Measurements from ENCODE around the gene GPHN. TPM values are rescaled to one million over a fixed set of nuclear protein-coding genes. Genes with fewer than 3 reads are reported as not detected.
"Not testable (repeated sequence)": the region's sequence is repeated elsewhere in the genome, so short reads cannot be mapped to it uniquely, and the experiment has no call there.

Gene GPHN
- total RNA-seq, 6 experiments from 2014 or later, result 21.2 to 81.7 (median 40.2) TPM

- DNase-seq (no peak), ATAC-seq (no peak)
- Histone ChIP-seq H3K27ac (no peak overlapping the region), H3K27me3 (no peaks in the 10 kb centered on the region), H3K9me3 (peaks cover 0 to 7% (median 0%) of the 10 kb centered on the region in 4 donors), H3K36me3 (no peaks in the 10 kb centered on the region), H3K4me1 (peaks cover 0 to 6% (median 0%) of the 10 kb centered on the region in 4 donors), H3K4me3 (no peak overlapping the region)
- 22% methylated on average over 1 of the region's 1 CpG for WGBS (ENCODE audit: insufficient coverage, low coverage, low lambda C conversion rate, missing lambda C conversion rate)
- intact Hi-C loops (cut with DNase I), result no loop called here
- TF ChIP-seq, protein P1, sequence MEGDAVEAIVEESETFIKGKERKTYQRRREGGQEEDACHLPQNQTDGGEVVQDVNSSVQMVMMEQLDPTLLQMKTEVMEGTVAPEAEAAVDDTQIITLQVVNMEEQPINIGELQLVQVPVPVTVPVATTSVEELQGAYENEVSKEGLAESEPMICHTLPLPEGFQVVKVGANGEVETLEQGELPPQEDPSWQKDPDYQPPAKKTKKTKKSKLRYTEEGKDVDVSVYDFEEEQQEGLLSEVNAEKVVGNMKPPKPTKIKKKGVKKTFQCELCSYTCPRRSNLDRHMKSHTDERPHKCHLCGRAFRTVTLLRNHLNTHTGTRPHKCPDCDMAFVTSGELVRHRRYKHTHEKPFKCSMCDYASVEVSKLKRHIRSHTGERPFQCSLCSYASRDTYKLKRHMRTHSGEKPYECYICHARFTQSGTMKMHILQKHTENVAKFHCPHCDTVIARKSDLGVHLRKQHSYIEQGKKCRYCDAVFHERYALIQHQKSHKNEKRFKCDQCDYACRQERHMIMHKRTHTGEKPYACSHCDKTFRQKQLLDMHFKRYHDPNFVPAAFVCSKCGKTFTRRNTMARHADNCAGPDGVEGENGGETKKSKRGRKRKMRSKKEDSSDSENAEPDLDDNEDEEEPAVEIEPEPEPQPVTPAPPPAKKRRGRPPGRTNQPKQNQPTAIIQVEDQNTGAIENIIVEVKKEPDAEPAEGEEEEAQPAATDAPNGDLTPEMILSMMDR (IDR thresholded peaks at IDR 0.05), result no peak
- no peak for TF ChIP-seq POLR2A (IDR thresholded peaks at IDR 0.05)
Observed at GRCh38 chr14:66572826-66573225, 64.9 kb downstream of the GPHN start.

- no peak for ATAC-seq
- WGBS (ENCODE audit: insufficient coverage, low coverage, low lambda C conversion rate, missing lambda C conversion rate), result 87% methylated on average over 2 of the region's 2 CpGs
Observed at GRCh38 chr14:66575014-66575413, 67.1 kb downstream of the GPHN start.

GRCh38 chr14:66575939-66576338 is 68.0 kb downstream of the GPHN start:
- DNase-seq (no peak), ATAC-seq (peak in 2 of 4 donors; percentile 21 to 46)
- intact Hi-C loops (cut with DNase I), result no loop called here
- Histone ChIP-seq H3K4me3 (no peak overlapping the region), H3K27ac (no peak overlapping the region), H3K27me3 (no peaks in the 10 kb centered on the region), H3K9me3 (peaks cover 0 to 7% (median 0%) of the 10 kb centered on the region in 4 donors), H3K36me3 (no peaks in the 10 kb centered on the region), H3K4me1 (peaks cover 0 to 6% (median 0%) of the 10 kb centered on the region in 4 donors)
- WGBS (ENCODE audit: insufficient coverage, low coverage, low lambda C conversion rate, missing lambda C conversion rate), result no CpG with 5 or more reads among the region's 1 CpG
- TF ChIP-seq POLR2A (IDR thresholded peaks at IDR 0.05), result no peak
- TF ChIP-seq, protein P1 (IDR thresholded peaks at IDR 0.05), result no peak

More at GRCh38 chr14:66575014-66575413, 67.1 kb downstream of the GPHN start:
- no peak for DNase-seq
- Histone ChIP-seq H3K4me3 (no peak overlapping the region), H3K4me1 (peaks cover 0 to 6% (median 0%) of the 10 kb centered on the region in 4 donors), H3K9me3 (peaks cover 0 to 7% (median 0%) of the 10 kb centered on the region in 4 donors), H3K27ac (no peak overlapping the region), H3K36me3 (no peaks in the 10 kb centered on the region), H3K27me3 (no peaks in the 10 kb centered on the region)
- TF ChIP-seq, protein P1 (IDR thresholded peaks at IDR 0.05), result no peak
- TF ChIP-seq POLR2A (IDR thresholded peaks at IDR 0.05), result no peak
- intact Hi-C loops (cut with DNase I), result no loop called here

GRCh38 chr14:66587753-66588152 is 79.8 kb downstream of the GPHN start:
- H3K4me3 ChIP-seq; H3K27me3 ChIP-seq; H3K4me1 ChIP-seq; DNase-seq; intact Hi-C loops (cut with DNase I); H3K36me3 ChIP-seq; H3K27ac ChIP-seq; H3K9me3 ChIP-seq; ATAC-seq: not testable (repeated sequence)
- 100% methylated on average over 1 of the region's 6 CpGs for WGBS (ENCODE audit: insufficient coverage, low coverage, low lambda C conversion rate, missing lambda C conversion rate)

DNA sequence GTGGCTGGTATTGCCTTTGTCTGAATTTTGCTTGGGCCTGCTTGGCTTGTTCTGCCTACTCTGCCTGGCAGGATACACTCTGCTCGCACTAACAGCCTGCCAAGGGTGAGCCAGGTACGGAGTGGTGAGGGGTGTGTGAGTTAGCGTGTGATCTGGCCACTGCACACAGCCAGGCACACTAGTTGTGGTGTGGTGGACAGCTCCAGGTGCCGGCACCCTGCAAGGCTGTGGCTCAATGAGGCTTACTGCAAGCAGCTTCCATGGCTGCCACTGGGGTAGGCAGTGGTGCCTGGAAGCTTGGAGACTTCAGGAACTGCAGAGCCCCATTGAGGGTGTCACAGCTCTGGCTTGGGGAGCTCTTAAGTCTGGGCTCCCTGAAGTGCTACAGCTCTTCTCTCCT is 87.4 kb downstream of the GPHN start:
- Histone ChIP-seq H3K4me1 (no peaks in the 10 kb centered on the region), H3K4me3 (no peak overlapping the region), H3K27me3 (no peaks in the 10 kb centered on the region), H3K36me3 (no peaks in the 10 kb centered on the region), H3K9me3 (no peaks in the 10 kb centered on the region), H3K27ac (no peak overlapping the region)
- 80% methylated on average over 1 of the region's 4 CpGs for WGBS (ENCODE audit: insufficient coverage, low coverage, low lambda C conversion rate, missing lambda C conversion rate)
- DNase-seq (peak in 1 of 3 donors; percentile 40), ATAC-seq (peak in 2 of 4 donors; percentile 17 to 56)
- intact Hi-C loops (cut with DNase I), result no loop called here
- TF ChIP-seq POLR2A (IDR thresholded peaks at IDR 0.05), result no peak
- TF ChIP-seq, protein P1 (IDR thresholded peaks at IDR 0.05), result no peak

Measured in right lobe of liver (tissue), 6 donors.